Skeletal muscle cell (primary cell): ENCODE measurements around the gene HOXB8.
A peak's percentile ranks its signal among the peaks of the same experiment; 100 is the strongest.

ENCODE experiments used
- DNase-seq: peaks from one replicate; pipeline ENCODE4 v3.0.0-alpha.2; 2010; ENCODE audit warnings: low read depth
- H3K4me3 ChIP-seq: 2 replicates; pipeline ENCODE4 v1.5.1; 2011; ENCODE audit warnings: low read depth, mild to moderate bottlenecking, control low read depth, low read length, moderate library complexity

The HOXB8 gene

GRCh38 chr17:48612456-48612853 is 2.6 kb downstream of the HOXB8 start:
- H3K4me3 ChIP-seq = peak overlapping the region; percentile 53
- no peak for DNase-seq

DNA sequence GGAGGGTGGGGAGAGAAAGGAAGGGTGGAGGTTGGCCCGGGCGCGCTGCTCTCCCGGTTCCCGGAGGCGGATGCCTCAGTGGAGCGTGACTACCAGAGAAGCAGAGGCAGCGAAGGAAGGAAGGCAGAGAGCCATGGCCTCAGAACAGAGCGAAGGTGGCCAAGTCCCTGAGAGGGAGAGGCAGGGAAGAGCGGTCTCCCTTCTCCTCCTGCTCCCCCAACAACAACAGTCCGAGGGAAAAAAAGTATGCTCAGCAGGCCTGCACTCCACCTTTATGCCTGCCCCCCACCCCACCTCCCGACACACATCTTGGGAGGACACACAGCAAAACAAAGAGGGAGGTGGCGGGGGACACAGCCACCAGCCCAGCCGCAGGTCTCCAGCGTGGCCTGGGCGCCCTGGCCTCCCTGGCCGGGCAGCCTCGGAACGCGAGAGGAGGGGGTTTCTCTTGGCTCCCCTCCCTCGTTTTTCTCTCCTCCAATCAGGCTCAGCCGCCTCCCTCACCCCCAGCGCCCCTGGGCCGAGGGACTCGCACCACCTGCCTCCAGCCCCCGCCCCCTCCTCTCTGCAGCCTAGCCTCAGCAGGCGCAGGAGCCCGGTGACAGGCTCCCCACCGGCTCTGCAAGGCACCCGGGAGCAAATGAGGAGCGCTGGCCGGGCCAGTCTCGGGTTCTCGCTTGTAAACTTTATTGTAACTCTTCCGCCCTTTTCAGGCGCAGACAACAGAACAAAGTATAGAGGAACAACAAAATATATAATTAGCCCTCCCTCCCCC is 3.2 kb downstream of the HOXB8 start:
- DNase-seq = no peak
- H3K4me3 ChIP-seq = peak overlapping the region; percentile 53

GRCh38 chr17:48611213-48611612 is 3.9 kb downstream of the HOXB8 start:
- H3K4me3 ChIP-seq = peak overlapping the region; percentile 53
- no peak for DNase-seq

GRCh38 chr17:48610282-48611211 is 4.5 kb downstream of the HOXB8 start, which contains the start of gene HOXB7:
Gene HOXB7, minus strand, starts transcription at chr17:48611017. Its CDS starts 99 bp downstream, at chr17:48610918.
- peak within 1 kb of the TSS; percentile 53 for H3K4me3 ChIP-seq
- no peak for DNase-seq

GRCh38 chr17:48609759-48610281 is 5.3 kb downstream of the HOXB8 start:
- peak overlapping the region; percentile 53 for H3K4me3 ChIP-seq
- DNase-seq = no peak

DNA sequence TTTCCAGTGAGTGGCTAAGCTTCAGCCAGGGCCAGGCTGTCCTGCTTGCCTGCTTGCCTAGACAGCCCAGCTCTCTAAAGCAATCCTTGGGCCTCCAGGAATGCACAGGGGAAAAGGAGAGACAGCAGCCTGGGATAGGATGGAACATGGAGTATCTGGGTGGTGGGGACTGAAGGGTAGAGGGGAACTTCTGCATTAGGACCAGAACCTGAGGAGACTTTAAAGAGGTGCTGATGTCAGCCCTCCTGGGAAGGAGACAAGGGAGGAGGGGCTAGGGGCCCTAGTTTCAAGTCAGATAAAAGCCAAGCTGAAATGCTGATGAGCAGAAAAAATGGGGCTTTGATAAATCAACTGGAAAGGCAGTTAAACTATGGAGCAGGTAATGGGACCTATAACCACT is 6.1 kb downstream of the HOXB8 start:
- no peak for DNase-seq
- no peak overlapping the region for H3K4me3 ChIP-seq

GRCh38 chr17:48608494-48608834 is 6.6 kb downstream of the HOXB8 start:
- DNase-seq = no peak
- H3K4me3 ChIP-seq = no peak overlapping the region

- DNase-seq = no peak
- no peak overlapping the region for H3K4me3 ChIP-seq
These were observed 8.0 kb downstream of the HOXB8 start for GRCh38 chr17:48606892-48607614.

DNA sequence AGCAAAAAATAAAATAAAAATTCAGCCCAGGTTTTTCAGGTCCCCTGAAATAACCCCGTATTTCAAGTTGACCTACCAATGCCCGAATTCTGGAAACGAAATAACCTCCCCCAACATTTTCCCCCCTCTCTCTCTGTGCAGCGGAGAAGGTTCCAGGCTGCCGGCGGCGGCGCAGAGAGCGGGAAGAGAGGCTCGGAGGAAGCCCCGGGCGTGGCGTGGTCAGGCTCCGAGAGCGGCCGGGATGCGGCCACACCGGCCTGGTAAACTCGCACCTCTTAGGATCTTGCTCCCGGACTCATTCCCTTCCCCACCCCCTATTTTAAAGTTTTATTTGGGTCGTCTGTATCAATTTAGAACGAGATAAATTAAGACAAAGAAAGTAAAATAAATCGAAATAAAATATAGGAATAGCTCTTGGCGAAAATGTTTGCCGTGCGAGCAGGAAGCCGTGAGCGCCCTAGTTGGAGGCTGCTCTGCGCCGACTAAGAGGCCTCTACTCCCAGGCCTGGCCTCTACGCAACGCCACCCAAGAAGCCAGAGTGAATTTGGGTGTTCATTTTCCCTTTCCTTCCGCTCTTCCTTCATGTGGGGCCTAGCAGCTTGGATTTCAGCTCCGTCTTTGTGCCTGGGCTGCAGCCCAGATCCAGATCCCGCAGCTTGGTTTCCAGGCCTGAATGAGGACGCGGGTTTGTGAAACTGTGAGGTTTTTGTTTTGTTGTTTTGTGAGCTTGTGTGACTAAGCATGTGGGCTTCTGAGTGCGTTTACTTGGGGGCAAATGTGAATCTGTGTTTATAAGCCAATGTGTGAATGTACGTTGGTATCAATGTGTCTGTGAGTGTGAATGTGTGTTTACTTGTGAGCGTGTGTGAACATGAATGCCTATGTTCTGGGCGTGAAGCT is 8.9 kb downstream of the HOXB8 start:
- no peak for DNase-seq
- H3K4me3 ChIP-seq = no peak overlapping the region

DNA sequence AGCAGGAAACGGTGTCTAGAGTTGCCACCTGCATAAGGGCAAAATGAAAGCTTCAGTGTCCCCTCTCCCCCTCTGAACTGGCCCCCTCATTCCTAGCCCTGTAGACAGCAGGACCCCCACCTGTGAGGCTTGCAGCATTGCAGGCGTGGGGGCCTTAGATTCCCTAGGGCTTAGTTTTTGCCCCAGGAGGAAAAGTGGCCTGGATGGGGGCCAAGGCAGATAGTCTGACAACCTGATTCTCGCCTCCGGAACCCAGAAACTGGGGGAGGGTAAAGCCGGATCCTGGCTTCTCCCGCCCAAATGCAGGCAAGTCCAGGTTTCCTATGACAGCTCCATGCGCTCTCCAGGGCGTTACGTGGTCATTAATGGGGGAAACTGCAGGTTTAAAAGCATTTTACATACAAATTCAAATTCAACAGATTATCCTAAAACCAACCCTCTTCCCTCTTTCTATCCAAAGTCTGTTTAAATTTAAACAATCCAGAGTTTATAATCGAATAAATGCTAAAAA is 9.6 kb downstream of the HOXB8 start:
- H3K4me3 ChIP-seq = no peak overlapping the region
- no peak for DNase-seq

DNA sequence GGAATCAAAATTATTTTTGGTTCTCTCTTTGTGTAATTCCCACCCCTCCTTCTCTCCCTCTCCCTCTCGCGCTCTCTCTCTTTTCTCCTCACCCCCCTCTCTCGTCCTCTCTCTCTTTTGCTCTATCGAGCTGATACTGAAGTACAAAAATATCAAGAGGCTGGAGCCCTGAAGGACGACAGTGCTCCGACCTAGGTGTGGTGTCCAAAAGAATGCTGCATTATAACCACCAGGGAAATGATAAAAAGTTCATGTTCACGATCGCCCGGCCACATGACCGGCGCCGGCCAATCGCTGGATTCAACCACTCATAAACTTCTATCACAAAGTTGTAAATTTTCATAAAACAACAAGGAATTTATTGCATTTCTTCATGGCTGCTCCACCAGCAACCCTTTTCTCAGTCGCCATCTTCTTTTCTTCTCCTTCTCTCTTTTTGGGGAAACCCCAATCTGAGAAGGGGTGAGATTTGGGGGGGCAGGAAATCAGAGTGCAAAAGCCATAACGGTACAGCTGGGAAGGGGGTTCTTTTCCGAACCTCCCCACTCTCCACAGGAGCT is 10.2 kb downstream of the HOXB8 start, which contains the start of gene HOXB6:
Gene HOXB6, minus strand, starts transcription at position 217 of the 560 bp plus-strand sequence. CDS start 6,836 bp downstream, outside the sequence.
- H3K4me3 ChIP-seq = peak within 1 kb of the TSS; percentile 52
- DNase-seq = no peak

DNA sequence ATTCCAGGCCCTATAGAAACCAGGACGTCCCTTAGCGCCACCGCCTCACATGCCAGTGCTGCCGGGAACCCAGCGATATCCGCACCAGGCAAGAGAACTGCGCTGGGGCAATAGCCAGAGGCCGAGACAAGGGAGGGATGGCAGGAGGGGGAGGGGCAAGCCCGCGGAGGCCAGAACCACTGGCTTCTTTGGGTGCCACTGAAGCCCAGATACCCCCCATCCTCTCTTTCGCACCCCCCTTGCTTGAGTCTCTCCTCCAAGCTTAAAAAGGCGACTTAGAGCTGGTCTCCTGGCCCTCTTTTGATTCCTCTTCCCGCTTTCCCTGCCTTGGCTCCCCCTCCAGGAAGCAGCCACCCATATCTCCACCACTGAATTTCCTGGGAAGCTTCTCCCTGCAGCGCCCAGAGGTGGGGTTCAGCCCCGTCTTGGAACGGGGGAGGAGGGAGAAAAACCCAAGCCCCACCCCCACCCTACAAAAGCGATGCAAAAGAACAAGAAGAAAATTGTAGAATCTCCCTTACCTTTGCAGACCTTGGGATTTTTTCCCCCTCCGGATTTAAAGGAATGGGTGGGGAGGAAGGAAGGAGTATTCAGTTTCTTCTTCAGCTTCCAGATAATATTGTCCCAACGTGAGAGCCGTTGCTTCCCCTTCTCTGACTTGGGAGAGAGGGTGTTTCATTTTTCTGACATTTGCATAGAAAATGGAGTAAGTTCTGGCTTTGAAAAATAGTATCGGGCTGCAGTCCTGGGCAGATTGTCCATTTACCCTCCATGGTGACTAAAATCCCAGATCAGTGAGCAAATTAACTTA is 10.9 kb downstream of the HOXB8 start:
- H3K4me3 ChIP-seq = peak overlapping the region; percentile 52
- DNase-seq = no peak

DNA sequence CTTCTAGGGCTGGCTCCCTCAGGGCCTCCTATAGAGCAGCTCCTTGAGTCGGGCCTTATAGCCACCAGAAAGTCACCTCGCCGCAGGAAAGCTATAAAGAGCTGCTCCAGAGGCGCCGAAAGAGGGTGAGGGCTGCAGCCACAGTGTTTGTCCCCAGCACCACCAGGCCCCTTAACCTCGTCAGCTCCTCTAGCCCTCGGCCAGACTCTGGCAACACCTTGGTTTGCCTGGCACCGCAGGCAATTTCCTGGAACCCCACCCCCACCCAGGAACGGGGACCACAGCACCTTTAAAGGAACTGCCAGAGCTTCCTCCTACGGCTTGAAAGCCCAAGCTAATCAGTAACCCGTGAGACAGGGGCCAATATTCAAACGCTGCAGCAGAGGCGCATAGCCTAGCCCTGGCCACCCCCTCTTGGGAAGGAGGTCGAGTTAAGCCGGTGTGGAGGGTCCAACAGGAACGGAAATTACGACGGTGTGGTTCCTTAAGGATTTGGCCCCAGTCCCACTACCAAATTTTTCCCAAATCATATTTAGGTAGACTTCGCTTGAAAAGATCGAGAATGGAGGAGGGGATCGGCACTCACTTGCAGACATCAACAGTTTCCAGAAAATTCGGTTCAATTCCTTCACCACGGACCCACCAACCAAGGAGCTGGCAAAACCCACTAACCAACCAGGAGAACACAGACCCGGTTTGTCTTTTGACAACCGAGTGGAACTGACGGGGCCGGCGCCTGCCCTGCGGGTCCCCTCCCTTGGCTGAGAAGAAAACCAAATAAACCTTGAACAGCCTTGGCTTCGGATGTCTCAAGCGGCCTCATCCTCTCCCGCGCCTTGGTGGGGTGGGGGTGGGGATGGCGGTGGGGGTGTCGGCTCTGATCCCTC is 13.3 kb downstream of the HOXB8 start:
- no peak for DNase-seq
- H3K4me3 ChIP-seq = peak overlapping the region; percentile 52

DNA sequence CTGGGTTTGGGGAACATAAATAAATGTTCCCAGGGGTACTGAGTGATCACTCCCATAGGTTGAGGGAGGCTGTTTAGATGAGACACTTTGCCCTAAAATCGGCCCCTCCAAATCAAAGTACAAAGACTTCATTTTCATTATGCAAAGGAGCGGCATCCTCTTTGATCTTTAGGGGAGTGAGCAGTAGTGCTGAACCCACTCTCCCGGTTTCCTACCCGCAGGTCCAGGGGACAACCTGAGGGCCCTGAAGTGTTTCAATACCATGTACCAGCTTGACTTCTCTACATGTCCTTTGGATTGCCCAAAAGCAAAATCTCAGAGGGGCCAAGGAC is 13.9 kb downstream of the HOXB8 start:
- H3K4me3 ChIP-seq = no peak overlapping the region
- DNase-seq = no peak

GRCh38 chr17:48600244-48601098 is 14.6 kb downstream of the HOXB8 start:
- no peak overlapping the region for H3K4me3 ChIP-seq

DNA sequence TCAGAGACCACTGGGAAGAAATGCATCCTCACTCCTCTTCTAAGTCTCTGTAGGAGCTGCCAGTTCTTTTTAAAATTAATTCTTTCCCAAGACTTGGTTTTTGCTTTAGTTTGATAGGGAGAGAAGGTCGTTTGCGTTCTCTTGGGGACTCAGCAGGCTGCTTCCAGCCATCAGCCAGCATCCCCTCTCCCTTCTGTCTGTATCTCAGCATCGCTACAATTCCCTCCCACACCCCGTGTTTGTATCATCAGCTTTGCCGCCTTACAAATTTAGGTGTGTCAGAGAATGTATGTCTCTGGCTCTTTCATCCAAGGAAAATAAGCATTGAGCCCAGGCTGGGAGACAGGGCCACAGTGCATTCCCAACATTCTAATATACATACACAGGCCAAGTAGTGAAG is 15.7 kb downstream of the HOXB8 start:
- no peak overlapping the region for H3K4me3 ChIP-seq
- DNase-seq = no peak

More at GRCh38 chr17:48600244-48601098, 14.6 kb downstream of the HOXB8 start:
- DNase-seq = no peak
